Upper lobe of right lung (tissue), 1 donor: ENCODE results near the gene EHBP1. TPM values are rescaled to one million over a fixed set of nuclear protein-coding genes. Genes with fewer than 3 reads are reported as not detected.

Experiments
- ATAC-seq: fragments of 200-7000 bp; cut with Tn5 transposase; one replicate; pipeline ENCODE4 v1.9.1; 2020; ENCODE audit warnings: mild to moderate bottlenecking, moderate library complexity
- DNase-seq: peaks from one replicate; pipeline ENCODE4 v3.0.0-alpha.2; 2020
- H3K27ac ChIP-seq: fragments of 200-600 bp; one replicate; pipeline ENCODE4 v1.8.0; 2022
- H3K27me3 ChIP-seq: fragments of 200-600 bp; one replicate; pipeline ENCODE4 v1.8.0; 2022; ENCODE audit warnings: mild to moderate bottlenecking
- H3K36me3 ChIP-seq: fragments of 200-600 bp; one replicate; pipeline ENCODE4 v1.8.0; 2022
- H3K4me1 ChIP-seq: fragments of 200-600 bp; one replicate; pipeline ENCODE4 v1.8.0; 2022
- H3K4me3 ChIP-seq: fragments of 200-600 bp; one replicate; pipeline ENCODE4 v1.8.0; 2022; ENCODE audit warnings: mild to moderate bottlenecking
- H3K9me3 ChIP-seq: fragments of 200-600 bp; one replicate; pipeline ENCODE4 v1.8.0; 2022
- intact Hi-C: fragments of 100-400 bp; cut with DNase I; formaldehyde crosslinking; loops from one replicate; pipeline ENCODE4 v1.11.0; 2022
- total RNA-seq: library from RNA; stranded (reverse); fragmentation: NEBNext Ultra II Directional; extraction: Animal tissue kit (Norgen Biotek cat#: 25700); gene quantifications from one replicate; pipeline ENCODE4 v1.2.1, GENCODE V29; 2021
- TF ChIP-seq, protein P1 (sequence below): fragments of 200-600 bp; IDR thresholded peaks from one replicate; pipeline ENCODE4 v1.8.0; 2022; ENCODE audit warnings: antibody characterized with exemption
- donor health status: DM: no; HTN: yes; CAD: no; lungs with severe emphysema.

The EHBP1 gene
- total RNA-seq, 1 donor from 2014 or later, result 46.7 TPM

DNA sequence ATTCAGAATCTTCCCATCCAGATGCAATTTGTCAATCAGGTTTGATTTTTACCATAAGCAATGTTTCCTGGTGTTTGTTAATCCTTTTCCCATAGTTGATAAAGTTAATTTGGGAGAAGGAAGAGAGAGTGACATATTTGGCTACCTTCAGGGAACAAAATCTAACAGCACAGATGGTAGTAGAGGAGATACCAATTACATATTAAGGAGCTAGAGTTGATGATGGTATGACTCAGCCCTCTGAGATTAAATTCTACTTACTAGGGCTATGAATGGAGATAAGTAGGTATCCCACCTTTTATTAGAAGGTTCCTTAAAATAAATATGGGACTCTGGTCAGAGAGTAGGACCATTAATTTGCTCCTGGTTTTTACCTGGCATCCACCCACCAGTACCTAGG lies 139.7 kb downstream of the EHBP1 start:
- ATAC-seq (no peak), DNase-seq (no peak)
- Histone ChIP-seq H3K4me1 (no peaks in the 10 kb centered on the region), H3K27me3 (no peaks in the 10 kb centered on the region), H3K9me3 (peaks cover 5% of the 10 kb centered on the region), H3K4me3 (no peak overlapping the region), H3K36me3 (peaks cover 4% of the 10 kb centered on the region), H3K27ac (no peak overlapping the region)
- TF ChIP-seq, protein P1, sequence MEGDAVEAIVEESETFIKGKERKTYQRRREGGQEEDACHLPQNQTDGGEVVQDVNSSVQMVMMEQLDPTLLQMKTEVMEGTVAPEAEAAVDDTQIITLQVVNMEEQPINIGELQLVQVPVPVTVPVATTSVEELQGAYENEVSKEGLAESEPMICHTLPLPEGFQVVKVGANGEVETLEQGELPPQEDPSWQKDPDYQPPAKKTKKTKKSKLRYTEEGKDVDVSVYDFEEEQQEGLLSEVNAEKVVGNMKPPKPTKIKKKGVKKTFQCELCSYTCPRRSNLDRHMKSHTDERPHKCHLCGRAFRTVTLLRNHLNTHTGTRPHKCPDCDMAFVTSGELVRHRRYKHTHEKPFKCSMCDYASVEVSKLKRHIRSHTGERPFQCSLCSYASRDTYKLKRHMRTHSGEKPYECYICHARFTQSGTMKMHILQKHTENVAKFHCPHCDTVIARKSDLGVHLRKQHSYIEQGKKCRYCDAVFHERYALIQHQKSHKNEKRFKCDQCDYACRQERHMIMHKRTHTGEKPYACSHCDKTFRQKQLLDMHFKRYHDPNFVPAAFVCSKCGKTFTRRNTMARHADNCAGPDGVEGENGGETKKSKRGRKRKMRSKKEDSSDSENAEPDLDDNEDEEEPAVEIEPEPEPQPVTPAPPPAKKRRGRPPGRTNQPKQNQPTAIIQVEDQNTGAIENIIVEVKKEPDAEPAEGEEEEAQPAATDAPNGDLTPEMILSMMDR, result no peak
- intact Hi-C loops, result no loop called here

DNA sequence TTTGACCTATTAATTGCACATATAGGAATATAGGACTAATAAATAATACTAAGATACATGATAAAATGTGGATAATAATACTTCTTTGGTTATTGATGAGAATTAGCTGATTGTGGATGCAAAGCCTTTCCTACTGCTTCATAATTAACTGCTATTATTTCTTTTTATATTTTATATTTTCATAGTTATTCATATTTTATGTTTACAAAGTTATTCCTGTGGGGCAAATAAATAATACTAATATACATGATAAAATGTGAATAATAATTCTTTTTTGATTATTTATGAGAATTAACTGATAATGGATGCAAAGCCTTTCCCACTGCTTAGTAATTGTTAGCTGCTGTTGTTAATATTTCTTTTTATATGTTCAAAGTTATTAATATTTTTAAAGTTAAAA lies 146.7 kb downstream of the EHBP1 start:
- intact Hi-C loops, result no loop called here
- H3K27ac ChIP-seq, result no peak overlapping the region
- no peaks in the 10 kb centered on the region for H3K9me3 ChIP-seq
- H3K4me1 ChIP-seq, result no peaks in the 10 kb centered on the region
- H3K27me3 ChIP-seq, result no peaks in the 10 kb centered on the region
- TF ChIP-seq, protein P1, result no peak
- DNase-seq, result no peak
- no peak for ATAC-seq
- H3K4me3 ChIP-seq, result no peak overlapping the region
- H3K36me3 ChIP-seq, result peaks cover 4% of the 10 kb centered on the region

DNA sequence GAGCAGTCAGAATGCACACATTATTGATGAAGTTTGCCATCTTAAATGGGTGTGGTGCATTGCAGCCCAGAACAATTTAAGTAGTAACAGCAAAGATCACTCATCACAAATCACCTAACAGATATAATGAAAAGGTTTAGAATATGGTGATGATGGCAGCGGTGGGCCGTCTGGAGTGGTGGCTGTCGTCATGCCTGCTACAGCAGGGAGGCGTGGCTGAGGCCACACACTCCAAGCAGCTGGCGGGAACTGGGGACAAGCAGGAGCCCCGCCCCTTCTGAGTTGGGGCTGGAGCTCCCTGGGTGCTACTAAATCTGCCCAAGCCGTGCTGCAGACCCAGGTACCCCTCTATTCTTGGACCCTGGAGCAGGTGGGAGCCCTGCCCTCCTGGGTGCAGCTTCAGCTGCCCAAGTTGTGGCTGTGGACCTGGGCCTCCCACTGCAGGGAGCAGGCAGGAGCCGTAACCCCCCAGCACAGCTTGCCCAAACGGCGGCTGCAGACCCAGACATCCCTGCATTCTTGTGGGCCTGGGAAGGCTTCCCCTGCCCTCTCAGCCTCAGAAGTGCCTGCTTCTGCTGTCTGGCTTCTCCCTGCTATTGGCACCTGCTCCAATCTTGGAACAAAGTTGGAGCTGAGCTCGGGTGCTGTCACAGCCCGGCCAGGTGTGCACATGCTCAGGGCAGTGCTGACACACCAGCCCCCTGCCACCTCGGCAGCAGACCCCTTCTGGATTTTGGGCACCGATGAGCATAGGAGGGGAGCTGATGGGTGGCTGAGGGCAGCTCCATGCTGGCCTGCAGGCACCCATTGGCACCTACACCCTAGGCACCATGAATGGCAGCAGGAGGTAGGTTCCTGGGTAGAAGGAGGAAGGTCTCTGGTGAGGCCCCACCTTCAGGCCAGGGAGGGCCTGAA lies 149.3 kb downstream of the EHBP1 start:
- Histone ChIP-seq H3K27me3 (no peaks in the 10 kb centered on the region), H3K4me1 (no peaks in the 10 kb centered on the region), H3K9me3 (no peaks in the 10 kb centered on the region), H3K36me3 (no peaks in the 10 kb centered on the region), H3K4me3 (no peak overlapping the region), H3K27ac (no peak overlapping the region)
- peak; percentile 29 for ATAC-seq
- TF ChIP-seq, protein P1, result no peak
- intact Hi-C loops, result no loop called here
- DNase-seq, result peak; percentile 46

DNA sequence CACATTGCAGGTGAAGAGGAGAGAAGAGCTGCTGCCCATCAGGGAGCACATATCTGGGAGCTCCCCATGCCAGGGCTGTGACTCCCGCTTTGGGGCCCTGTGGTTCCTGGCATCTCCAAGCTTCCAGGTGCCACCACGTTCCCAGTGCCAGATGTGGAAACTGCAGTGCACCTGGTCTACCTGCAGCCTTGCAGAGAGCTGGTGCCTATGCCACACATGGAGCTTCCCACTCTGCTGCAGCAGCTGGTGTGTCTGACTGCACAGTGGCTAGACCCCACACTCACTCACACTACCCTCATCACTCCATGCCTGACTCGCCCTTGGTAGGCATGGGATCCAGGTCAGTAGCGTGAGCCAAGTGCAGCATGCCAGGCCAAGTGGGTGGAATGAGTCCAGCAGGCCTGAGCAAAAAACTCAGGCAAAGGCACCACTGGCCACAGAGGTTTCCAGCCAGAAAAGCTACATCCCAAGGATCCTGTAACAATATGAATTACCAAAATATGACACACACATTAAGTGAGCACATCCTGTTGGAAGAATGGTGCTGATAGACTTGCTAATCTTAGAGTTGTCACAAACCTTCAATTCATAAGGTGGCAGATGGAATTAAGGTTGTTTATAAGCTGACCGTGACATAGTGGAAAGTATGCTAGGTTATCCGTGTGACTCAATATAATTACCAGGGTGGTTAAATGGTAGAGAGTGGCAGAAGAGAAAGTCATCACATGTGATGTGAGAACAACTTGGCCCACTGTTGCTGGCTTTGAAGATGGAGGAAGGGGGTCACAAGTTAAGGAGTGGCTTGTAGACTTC lies 150.9 kb downstream of the EHBP1 start:
- Histone ChIP-seq H3K4me1 (no peaks in the 10 kb centered on the region), H3K27ac (no peak overlapping the region), H3K9me3 (no peaks in the 10 kb centered on the region), H3K36me3 (peaks cover 5% of the 10 kb centered on the region), H3K4me3 (no peak overlapping the region), H3K27me3 (no peaks in the 10 kb centered on the region)
- DNase-seq (no peak), ATAC-seq (no peak)
- intact Hi-C loops, result no loop called here
- TF ChIP-seq, protein P1, result no peak

DNA sequence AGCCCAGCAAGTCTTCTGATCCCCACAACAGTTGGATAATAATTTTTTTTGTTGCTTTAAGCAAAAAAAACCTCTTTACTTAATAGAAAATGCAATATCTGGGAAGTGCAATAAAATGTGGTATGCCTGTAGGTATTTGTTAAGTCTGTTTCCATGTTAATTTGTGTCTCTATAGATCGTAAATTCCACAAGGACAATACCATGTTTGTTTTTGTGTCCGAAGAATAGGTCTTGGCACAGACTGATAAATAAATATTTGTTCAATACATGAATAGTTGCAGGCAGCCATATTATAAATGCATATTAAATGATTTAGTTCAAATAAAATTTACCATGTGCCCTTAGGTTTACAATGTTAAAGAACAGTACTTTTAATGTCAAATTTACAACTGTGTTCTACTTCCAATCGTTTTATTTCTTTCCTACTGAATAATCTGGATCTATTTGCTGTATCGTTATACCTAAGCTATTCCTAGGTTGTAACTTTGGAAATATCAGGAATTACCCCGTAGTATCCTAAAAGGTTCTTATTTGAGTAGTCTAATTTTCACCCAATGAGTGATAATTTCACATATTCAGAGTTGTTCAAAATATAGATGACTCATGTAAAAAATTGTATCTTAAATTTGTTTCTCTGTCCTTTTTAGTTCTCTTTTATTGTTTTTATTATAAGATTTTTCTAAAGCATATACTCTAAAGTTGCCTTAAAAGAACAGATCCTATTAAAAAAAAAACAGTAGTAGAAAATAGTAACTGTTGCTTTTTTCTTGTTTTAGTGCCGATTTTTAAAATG lies 151.8 kb downstream of the EHBP1 start:
- DNase-seq, result no peak
- ATAC-seq, result no peak
- Histone ChIP-seq H3K27me3 (no peaks in the 10 kb centered on the region), H3K4me1 (no peaks in the 10 kb centered on the region), H3K27ac (no peak overlapping the region), H3K36me3 (peaks cover 5% of the 10 kb centered on the region), H3K4me3 (no peak overlapping the region), H3K9me3 (no peaks in the 10 kb centered on the region)
- TF ChIP-seq, protein P1, result no peak
- intact Hi-C loops, result no loop called here
